Measurements from ENCODE around the gene STC2.

Gene STC2

DNA sequence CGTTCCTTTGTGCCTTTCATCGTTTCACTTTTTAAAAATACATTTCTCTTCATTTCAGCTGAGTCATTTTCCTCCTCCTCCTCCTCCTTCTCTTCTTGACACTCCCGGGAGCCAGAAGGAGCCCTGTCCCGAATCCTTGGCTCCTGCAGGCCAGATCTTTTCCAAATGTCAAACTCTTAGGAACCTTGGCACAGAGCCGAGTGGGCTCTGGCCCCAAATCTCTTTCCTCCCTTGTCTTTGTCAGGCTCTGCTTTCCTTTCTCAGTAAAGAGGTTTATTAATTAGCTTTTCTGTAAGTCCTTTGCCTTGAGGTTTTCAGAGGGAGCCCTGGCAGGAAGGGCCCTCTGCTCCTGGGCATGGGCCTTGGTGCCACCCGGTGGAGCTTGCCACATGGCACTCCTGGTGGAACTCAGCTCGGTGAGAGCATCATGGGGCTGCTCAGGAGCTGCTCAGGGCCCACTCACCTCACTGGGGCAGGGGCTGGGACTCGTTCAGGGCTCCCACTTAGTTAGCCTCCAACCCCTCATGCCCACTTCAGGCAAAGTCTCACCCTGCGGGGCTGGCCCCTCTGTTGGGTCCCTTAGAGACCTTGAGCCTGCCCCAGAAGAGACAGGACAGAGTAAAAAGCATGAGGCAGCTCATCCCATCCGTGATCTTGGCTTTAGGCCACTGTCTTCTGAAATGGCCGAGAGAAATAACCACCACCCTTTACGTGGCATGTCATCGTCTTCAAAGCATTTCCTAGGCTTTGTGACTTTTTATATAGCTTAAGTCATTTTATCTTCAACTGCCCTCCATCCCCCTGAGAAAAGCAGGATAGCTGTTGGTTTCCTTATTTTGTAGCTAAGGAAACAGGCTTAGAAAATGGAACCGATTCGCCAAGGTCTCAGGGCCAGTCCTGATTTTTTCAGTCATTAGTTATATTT lies 17.1 kb downstream of the STC2 start:
- Mint-ChIP-seq H3K36me3 (ENCODE audit: low read depth) (no peaks in the 10 kb centered on the region), H3K27ac (no peak overlapping the region), H3K9me3 (peaks cover 10% of the 10 kb centered on the region), H3K27me3 (peaks cover 59% of the 10 kb centered on the region), H3K4me3 (no peak overlapping the region), H3K4me1 (ENCODE audit: low read depth) (no peaks in the 10 kb centered on the region)

DNA sequence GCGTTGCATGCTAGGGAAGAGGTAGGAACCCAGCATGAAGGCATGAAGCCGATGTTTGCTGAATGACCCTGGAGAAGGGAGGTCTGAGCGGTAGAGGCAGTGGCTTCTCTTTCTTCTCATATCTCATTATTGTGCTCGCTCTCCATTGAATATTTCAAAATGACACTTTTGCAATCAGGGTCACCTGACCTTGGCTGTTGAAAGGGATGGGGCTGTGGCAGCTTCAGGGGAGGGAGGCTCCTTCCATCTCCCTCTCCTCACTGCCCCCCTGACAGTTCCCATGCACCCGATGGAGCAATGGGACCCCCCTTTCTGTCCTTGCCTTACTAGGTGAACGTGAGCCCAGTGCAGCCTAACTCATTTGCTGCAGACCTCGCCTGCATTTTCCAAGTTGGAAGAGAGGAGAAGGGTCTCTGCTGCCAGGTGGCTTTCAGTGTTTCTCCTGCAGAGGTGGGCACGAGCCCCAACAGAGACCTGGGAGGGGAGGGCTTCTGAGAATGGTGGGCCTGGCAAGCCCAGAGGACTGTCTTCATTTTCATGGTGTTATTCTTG lies 17.9 kb downstream of the STC2 start:
- H3K4me1 Mint-ChIP-seq (ENCODE audit: low read depth): no peaks in the 10 kb centered on the region
- H3K4me3 Mint-ChIP-seq: no peak overlapping the region
- H3K9me3 Mint-ChIP-seq: peaks cover 10% of the 10 kb centered on the region
- H3K36me3 Mint-ChIP-seq (ENCODE audit: low read depth): no peaks in the 10 kb centered on the region
- no peak overlapping the region for H3K27ac Mint-ChIP-seq
- H3K27me3 Mint-ChIP-seq: peaks cover 57% of the 10 kb centered on the region

DNA sequence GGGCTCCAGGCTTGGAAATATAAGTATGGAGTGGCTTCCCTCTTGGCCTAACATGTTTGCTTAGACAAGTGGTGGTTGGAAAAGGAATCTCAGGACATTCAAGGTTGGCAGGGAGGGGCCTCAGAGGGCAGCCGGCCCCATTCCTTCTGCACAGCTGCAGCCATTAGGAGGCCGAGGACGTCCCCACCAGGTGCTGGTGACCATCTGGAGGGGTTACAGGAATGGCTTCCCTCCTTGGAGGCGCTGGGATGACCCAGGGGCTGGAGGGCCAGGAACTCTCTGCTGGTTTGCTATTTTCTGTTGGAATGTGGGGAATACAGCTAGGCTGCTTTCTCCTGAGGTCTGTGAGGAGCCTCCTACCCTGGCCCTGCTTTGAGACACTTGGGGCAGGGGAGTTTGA lies 18.5 kb downstream of the STC2 start:
- H3K4me1 Mint-ChIP-seq (ENCODE audit: low read depth): no peaks in the 10 kb centered on the region
- H3K4me3 Mint-ChIP-seq: no peak overlapping the region
- peaks cover 10% of the 10 kb centered on the region for H3K9me3 Mint-ChIP-seq

DNA sequence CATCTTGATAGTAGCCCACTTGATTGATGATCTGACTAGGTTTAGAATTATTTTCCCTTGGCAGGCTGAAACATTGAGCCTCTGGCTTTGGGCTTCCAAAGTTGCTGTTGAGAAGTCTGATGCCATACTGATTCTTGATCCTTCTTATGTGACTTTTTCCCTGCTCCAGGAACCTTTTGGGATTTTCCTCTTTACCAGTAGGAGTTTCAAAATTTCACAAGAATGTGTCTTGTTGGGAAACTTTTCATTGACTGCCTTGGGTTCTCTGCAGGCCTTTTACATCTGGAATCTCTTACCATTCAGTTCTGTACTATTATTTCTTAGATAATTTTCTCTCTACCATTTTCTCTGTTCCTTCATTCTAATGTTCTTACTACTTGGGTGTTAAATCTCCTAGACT lies 20.0 kb downstream of the STC2 start:
- H3K27me3 Mint-ChIP-seq: peaks cover 57% of the 10 kb centered on the region
- no peaks in the 10 kb centered on the region for H3K36me3 Mint-ChIP-seq (ENCODE audit: low read depth)
- peaks cover 10% of the 10 kb centered on the region for H3K9me3 Mint-ChIP-seq
- no peaks in the 10 kb centered on the region for H3K4me1 Mint-ChIP-seq (ENCODE audit: low read depth)
- no peak overlapping the region for H3K27ac Mint-ChIP-seq
- H3K4me3 Mint-ChIP-seq: no peak overlapping the region

More for the DNA sequence above, 18.5 kb downstream of the STC2 start:
- no peaks in the 10 kb centered on the region for H3K36me3 Mint-ChIP-seq (ENCODE audit: low read depth)
- H3K27me3 Mint-ChIP-seq: peaks cover 55% of the 10 kb centered on the region
- no peak overlapping the region for H3K27ac Mint-ChIP-seq

DNA sequence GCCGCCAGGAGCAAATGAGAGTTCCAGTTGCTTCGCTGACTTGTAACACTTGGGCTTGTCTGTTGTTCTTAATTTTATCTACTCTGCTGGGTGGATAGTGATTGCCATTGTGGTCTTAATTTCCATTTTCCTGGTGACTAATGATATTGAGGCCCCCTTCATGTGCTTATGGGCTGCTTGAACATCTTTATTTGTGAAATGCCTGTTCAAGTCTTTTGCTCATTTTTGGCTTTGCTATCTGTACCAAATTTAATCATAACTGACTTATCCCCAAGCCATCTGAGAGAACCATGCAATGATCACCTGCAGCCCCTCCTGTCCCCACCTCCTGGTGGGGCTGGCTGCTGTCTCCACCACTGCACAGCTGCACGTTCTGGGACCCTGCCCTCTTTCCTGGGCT lies 20.5 kb downstream of the STC2 start:
- Mint-ChIP-seq H3K36me3 (ENCODE audit: low read depth) (no peaks in the 10 kb centered on the region), H3K27ac (no peak overlapping the region), H3K4me3 (no peak overlapping the region), H3K27me3 (peaks cover 56% of the 10 kb centered on the region), H3K4me1 (ENCODE audit: low read depth) (no peaks in the 10 kb centered on the region), H3K9me3 (peaks cover 10% of the 10 kb centered on the region)

DNA sequence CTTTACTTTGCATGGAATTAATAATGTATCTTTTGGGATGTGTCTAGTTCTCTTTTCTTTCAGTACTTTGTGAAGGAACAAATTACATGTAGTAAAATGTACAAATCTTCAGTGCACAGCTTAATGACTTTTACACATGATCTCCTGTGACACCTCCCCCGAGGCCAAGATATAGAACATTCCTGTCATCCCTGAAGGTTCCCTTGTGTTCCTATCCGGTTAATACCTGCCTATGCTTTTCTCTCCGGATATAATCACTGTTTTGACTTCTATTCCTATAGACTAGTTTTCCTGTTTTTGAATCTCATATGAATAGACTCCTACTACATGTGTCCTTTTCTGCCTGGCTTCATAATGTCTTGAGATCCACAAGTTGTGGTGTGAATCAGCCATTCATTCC lies 21.5 kb downstream of the STC2 start:
- peaks cover 50% of the 10 kb centered on the region for H3K27me3 Mint-ChIP-seq
- peaks cover 10% of the 10 kb centered on the region for H3K9me3 Mint-ChIP-seq
- no peaks in the 10 kb centered on the region for H3K36me3 Mint-ChIP-seq (ENCODE audit: low read depth)
- H3K4me3 Mint-ChIP-seq: no peak overlapping the region
- H3K27ac Mint-ChIP-seq: no peak overlapping the region
- no peaks in the 10 kb centered on the region for H3K4me1 Mint-ChIP-seq (ENCODE audit: low read depth)

DNA sequence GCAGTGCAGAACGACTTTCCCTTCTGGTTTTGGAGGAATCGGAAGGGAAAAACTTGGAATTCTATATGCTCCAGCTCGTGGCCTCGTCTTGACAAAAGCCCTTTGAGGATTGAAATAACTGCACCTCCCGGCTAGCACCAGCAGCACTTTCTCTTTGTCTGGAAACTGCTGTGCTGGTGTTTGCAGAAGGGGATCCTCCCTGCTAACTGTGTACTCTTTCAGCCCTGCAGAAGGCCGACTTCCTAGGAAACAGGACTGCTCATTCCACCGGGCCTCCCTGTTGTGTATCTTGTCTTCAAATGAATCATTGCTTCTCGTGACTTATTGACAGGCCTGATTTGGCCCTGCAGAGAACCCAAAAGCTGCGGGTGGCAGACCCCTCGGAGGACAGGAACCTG lies 23.6 kb downstream of the STC2 start:
- Mint-ChIP-seq H3K4me3 (no peak overlapping the region), H3K36me3 (ENCODE audit: low read depth) (no peaks in the 10 kb centered on the region), H3K4me1 (ENCODE audit: low read depth) (no peaks in the 10 kb centered on the region), H3K9me3 (peaks cover 10% of the 10 kb centered on the region), H3K27ac (no peak overlapping the region), H3K27me3 (peaks cover 46% of the 10 kb centered on the region)

DNA sequence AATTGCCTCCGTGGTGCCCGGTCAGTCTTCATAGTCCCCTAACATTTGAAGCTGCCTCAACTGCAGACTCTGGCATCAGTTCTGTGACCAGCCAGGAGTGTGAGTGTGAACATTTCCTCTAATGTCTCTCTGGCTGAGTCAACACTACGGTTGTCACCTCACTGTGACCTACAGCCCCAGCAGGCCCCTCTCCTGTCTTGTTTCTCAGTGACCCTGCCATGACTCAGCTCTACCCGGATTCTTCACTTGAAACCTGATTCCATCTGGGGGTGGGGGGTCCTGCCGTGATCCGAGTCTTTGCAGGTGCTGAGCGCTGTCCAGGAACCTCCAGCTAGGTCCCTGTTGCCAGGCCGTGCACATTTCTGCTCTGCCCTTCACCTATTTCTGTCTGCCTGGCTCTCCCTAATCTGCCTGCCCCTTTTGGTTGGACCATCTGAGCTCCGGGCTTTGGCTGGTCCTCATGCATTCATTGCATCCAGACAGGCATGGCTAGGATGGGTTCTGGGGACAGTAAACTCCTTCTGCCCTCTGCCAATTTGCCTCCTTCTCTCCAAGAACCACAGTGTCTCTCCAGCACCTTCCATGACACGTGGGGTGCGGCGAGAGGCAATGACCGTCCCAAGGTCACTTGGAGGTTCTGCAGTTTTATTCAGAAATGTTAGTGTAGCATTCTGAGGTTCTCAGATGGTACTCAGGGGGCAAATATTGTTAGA lies 24.2 kb downstream of the STC2 start:
- Mint-ChIP-seq H3K27me3 (peaks cover 44% of the 10 kb centered on the region), H3K4me3 (no peak overlapping the region), H3K27ac (no peak overlapping the region), H3K4me1 (ENCODE audit: low read depth) (no peaks in the 10 kb centered on the region), H3K9me3 (peaks cover 10% of the 10 kb centered on the region), H3K36me3 (ENCODE audit: low read depth) (no peaks in the 10 kb centered on the region)

DNA sequence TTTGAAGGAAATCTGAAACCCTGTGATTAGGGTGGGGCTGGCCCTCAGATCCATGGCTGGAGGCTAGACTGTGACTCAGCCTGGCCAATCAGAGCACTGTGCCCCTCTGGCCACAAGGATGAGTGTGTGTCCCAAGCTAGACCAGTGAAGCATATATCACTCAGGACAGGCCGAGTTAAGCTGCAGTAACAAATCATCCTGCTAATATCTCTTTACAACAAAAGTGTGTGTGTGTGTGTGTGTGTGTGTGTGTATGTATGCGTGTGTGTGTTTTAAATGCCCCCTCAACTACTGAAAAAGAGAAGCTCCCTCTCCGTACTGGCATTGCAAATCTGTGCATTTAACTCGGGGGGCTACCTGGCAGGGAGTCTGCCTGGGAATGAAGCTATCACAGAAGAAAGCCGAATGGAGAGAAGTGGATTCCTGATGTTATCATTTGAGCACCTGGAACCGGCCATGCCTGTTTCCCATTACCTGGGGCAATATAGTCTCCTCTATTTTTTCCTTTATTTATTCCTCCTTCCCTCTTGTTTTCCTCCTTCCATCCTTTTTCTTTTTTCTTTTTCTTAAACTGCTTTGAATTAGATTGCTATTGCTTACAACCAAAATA lies 25.6 kb downstream of the STC2 start:
- Mint-ChIP-seq H3K36me3 (ENCODE audit: low read depth) (no peaks in the 10 kb centered on the region), H3K4me3 (no peak overlapping the region), H3K4me1 (ENCODE audit: low read depth) (no peaks in the 10 kb centered on the region), H3K27ac (no peak overlapping the region), H3K27me3 (peaks cover 34% of the 10 kb centered on the region), H3K9me3 (peaks cover 1% of the 10 kb centered on the region)

DNA sequence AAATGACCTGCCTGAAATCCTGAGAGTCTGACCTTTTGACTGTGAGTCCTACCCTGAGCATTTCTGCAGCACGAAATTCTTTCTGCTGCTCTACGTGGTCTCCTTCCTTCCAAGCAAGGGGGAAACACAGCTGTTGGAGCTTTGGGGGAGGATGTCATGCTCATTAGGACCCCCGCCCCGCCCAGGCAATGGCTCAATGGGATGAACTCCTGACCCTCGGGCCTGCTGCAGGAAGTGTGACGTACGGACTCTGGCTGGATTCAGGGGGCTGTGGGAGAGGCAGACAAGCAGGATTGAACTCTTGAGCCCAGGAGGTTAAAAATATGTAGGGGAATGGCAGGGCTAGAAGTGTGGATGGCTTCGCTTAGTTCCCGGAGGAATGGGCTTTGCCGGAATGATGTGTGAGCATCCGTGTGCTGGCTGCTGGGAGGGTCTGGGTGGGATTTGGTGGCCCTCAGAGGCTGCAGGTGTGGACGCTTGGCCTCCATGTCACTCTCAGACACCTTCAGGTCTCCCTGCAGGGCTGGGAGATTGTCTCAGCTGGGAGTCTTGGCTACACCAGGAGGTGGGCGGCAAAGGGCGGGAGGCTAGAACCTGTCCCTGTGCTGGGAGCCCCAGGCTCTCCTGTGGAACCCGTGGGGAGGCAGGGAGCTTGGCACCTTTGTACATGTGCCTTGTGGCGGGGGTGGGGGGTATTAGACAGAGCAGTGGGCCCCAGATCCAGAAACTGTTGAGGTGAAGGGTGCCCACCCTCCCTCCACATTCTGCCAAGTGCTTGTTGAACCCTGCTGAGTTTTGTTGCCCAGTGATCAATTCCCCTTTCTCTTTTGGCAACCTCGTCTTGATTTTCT lies 26.3 kb downstream of the STC2 start:
- Mint-ChIP-seq H3K9me3 (no peaks in the 10 kb centered on the region), H3K36me3 (ENCODE audit: low read depth) (no peaks in the 10 kb centered on the region), H3K4me3 (no peak overlapping the region), H3K4me1 (ENCODE audit: low read depth) (no peaks in the 10 kb centered on the region), H3K27ac (no peak overlapping the region), H3K27me3 (peaks cover 31% of the 10 kb centered on the region)

DNA sequence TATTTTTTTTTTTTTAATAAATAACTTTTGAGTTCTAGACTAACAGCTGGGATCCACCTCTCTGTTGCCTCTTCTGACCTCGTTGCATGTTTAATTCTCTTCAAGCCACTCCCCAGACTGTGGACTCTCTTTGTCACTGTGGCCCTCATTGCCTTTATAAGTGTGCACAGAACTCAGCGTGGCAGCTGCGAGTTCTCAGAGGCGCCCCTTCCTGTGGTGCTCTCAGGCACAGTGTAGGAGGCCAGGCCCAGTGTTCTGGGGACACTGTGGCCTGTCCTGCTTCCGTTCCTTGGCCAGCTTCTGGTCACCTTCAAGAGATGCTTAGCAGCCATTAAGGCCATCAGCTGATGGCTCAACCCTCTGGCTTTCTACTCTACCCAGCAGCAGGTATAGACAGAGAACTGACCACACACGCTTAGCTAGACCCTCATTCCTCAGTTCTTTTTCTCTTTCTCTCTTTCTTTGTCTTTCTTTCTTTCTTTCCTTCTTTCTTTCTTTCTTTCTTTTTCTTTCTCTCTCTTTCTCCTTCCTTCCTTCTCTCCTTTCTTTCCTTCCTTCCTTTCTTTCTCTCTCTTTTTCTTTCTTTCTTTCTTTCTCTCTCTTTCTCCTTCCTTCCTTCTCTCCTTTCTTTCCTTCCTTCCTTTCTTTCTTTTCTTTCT lies 27.7 kb downstream of the STC2 start:
- H3K36me3 Mint-ChIP-seq (ENCODE audit: low read depth): no peaks in the 10 kb centered on the region
- peaks cover 26% of the 10 kb centered on the region for H3K27me3 Mint-ChIP-seq
- H3K27ac Mint-ChIP-seq: no peak overlapping the region
- H3K4me1 Mint-ChIP-seq (ENCODE audit: low read depth): no peaks in the 10 kb centered on the region
- H3K4me3 Mint-ChIP-seq: no peak overlapping the region
- H3K9me3 Mint-ChIP-seq: no peaks in the 10 kb centered on the region

DNA sequence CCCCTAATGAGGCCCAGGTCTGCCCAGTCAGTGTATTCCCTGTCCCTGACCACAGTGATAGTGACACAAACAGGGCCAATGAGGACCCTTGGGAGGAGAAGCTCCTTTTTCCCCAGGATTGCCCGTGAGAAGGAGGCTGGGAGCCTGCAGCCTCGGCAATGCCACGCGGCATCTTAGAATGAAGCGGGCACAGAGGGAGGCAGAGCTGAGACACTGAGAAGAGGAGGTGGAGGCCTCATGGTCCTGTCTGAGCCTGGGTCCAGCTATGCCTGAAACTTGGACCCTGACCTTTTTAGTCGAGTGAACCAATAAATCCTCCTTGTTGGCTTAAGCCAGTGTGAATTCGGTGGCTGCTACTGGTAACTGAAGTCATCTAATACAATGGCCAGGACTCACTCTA lies 28.4 kb downstream of the STC2 start:
- peaks cover 23% of the 10 kb centered on the region for H3K27me3 Mint-ChIP-seq
- H3K9me3 Mint-ChIP-seq: no peaks in the 10 kb centered on the region
- peaks cover under 1% of the 10 kb centered on the region for H3K4me1 Mint-ChIP-seq (ENCODE audit: low read depth)
- no peak overlapping the region for H3K27ac Mint-ChIP-seq
- H3K36me3 Mint-ChIP-seq (ENCODE audit: low read depth): no peaks in the 10 kb centered on the region
- no peak overlapping the region for H3K4me3 Mint-ChIP-seq

DNA sequence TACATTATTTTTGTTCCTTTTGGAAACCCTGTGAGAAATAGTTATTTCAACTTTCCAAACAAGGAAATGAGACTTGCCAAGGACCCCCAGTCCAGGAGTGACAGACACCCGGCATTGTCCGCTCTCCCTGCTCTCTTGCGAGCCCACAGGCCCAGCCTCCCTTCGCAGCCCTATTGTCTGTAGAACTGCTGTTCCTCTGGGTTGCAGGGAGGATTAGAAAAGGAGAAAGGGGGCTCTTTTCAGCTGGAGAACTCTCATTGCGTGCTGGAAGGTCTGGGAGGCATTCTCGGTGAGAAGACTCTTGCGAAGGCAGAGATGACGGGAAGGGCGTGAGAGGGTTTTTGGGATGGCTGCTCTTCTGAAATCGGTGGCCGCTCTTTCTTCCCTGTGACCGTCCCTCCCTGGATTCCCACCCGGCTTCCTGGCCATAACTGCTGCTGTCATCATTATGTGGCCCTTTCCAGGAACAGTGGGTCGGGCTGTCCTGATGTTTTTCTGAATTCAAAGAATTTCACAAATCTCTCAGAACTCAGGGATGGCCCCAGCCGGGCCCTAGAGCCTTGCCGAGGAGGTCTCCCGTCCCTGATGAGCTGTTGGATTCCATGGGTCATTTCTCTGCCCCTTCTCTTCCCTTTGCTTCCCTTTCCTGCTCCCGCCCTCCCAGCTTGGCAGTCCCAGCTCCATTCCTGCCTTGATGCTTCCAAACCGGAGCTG lies 29.8 kb downstream of the STC2 start:
- H3K27me3 Mint-ChIP-seq: peaks cover 28% of the 10 kb centered on the region
- peaks cover 12% of the 10 kb centered on the region for H3K4me1 Mint-ChIP-seq (ENCODE audit: low read depth)
- no peak overlapping the region for H3K27ac Mint-ChIP-seq
- H3K9me3 Mint-ChIP-seq: no peaks in the 10 kb centered on the region
- no peak overlapping the region for H3K4me3 Mint-ChIP-seq
- no peaks in the 10 kb centered on the region for H3K36me3 Mint-ChIP-seq (ENCODE audit: low read depth)
